OCI-LY3 (cell line): Measurements from ENCODE around the gene NFATC4.

ENCODE experiments used
- H2AFZ ChIP-seq: fragments of 200-600, 300-600 bp; shearing (Covaris generic); 2 replicates; pipeline ENCODE4 v1.6.0; 2014; ENCODE audit warnings: antibody characterized with exemption, low read depth, low read length
- H3K27ac ChIP-seq: fragments of 200-600, 300-600 bp; sonication (generic); 2 replicates; pipeline ENCODE4 v1.5.1; 2014; ENCODE audit warnings: mild to moderate bottlenecking, low read length, moderate library complexity, mixed read lengths
- H3K27me3 ChIP-seq: fragments of 200-600, 300-600 bp; sonication (generic); 2 replicates; pipeline ENCODE4 v1.6.1; 2014; ENCODE audit warnings: low read depth, low read length, mixed read lengths
- H3K36me3 ChIP-seq: fragments of 200-600, 300-600 bp; sonication (generic); replicated peaks from 2 replicates; pipeline ENCODE3; 2014; ENCODE audit warnings: low read depth, low read length, mixed read lengths
- H3K4me1 ChIP-seq: fragments of 300-600, 200-600 bp; sonication (generic); 2 replicates; pipeline ENCODE4 v1.6.1; 2014; ENCODE audit warnings: low read length, mixed read lengths
- H3K4me2 ChIP-seq: fragments of 200-600, 300-600 bp; sonication (generic); 2 replicates; pipeline ENCODE4 v1.6.1; 2014; ENCODE audit warnings: low read length, mixed read lengths
- H3K4me3 ChIP-seq: fragments of 300-600, 200-600 bp; sonication (generic); 2 replicates; pipeline ENCODE4 v1.5.1; 2014; ENCODE audit warnings: antibody characterized with exemption, mild to moderate bottlenecking, low read length, moderate library complexity
- H3K79me2 ChIP-seq: fragments of 300-600, 200-600 bp; shearing (Covaris generic); 2 replicates; pipeline ENCODE4 v1.6.1; 2014; ENCODE audit warnings: mild to moderate bottlenecking, low read length, mixed read lengths
- H3K9ac ChIP-seq: fragments of 300-600, 200-600 bp; shearing (Covaris generic); 2 replicates; pipeline ENCODE4 v1.6.0; 2014; ENCODE audit warnings: mild to moderate bottlenecking, low read length, moderate library complexity
- H3K9me3 ChIP-seq: fragments of 200-600, 300-600 bp; shearing (Covaris generic); 2 replicates; pipeline ENCODE4 v1.6.1; 2014; ENCODE audit warnings: low read length, mixed read lengths; ENCODE audit not compliant: insufficient read depth
- H4K20me1 ChIP-seq: fragments of 200-600, 300-600 bp; sonication (generic); 2 replicates; pipeline ENCODE4 v1.6.1; 2016; ENCODE audit warnings: low read length, mixed read lengths; ENCODE audit not compliant: insufficient read depth
- EZH2phosphoT487 ChIP-seq: fragments of 200-600 bp; shearing (Covaris generic); IDR thresholded peaks from 2 replicates; pipeline ENCODE4 v1.6.1; 2018; ENCODE audit warnings: antibody characterized with exemption, mixed run types, low read depth
- TF ChIP-seq, protein P1 (sequence below): fragments of 200-600, 300-600 bp; sonication (generic); IDR thresholded peaks from 2 replicates; pipeline ENCODE4 v1.5.1; 2014; ENCODE audit warnings: antibody characterized with exemption, low read length, low read depth

The NFATC4 gene

DNA sequence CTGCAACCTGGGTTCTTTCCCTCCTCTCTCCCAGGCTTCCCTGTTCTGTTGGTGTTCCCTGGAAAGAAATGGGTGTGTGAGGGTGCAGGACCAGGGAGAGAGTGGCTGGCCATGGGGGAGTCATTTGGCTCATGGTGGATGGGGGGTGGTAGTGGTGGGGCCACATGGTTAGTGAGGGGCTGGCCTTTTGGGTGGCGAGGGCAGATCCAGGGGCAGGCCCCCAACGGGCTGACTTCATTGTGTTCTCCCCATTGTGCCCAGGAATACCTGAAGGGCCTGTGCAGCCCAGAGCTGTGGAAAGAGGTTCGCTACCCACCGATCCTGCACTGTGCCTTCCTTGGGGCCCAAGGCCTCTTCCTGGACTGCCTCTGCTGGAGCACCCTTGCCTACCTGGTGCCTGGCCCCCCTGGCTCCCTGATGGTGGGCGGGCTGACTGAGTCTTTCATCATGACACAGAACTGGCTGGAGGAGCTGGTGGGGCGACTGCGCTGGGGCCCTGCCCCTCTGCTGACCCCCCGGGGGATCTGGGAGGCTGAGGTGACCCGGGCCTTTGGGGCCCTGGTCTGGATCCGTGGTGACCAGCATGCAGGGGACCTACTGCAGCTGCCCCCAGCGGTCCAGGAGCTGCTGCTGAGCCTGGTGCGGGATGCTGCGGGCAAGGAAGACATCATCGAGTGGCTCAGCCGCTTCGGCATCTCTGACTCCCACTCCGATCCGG, 39.8 kb downstream of the NFATC4 start:
- Histone ChIP-seq H3K9ac (no peak overlapping the region), H3K79me2 (no peaks in the 10 kb centered on the region), H3K9me3 (no peaks in the 10 kb centered on the region), H3K4me2 (no peak overlapping the region), H3K27me3 (peaks cover 25% of the 10 kb centered on the region), H3K27ac (no peak overlapping the region), H3K4me3 (no peak overlapping the region), H3K36me3 (no peaks in the 10 kb centered on the region), H2AFZ (no peak overlapping the region), H4K20me1 (no peaks in the 10 kb centered on the region), H3K4me1 (no peaks in the 10 kb centered on the region)
- TF ChIP-seq EZH2phosphoT487 = no peak
- TF ChIP-seq, protein P1, sequence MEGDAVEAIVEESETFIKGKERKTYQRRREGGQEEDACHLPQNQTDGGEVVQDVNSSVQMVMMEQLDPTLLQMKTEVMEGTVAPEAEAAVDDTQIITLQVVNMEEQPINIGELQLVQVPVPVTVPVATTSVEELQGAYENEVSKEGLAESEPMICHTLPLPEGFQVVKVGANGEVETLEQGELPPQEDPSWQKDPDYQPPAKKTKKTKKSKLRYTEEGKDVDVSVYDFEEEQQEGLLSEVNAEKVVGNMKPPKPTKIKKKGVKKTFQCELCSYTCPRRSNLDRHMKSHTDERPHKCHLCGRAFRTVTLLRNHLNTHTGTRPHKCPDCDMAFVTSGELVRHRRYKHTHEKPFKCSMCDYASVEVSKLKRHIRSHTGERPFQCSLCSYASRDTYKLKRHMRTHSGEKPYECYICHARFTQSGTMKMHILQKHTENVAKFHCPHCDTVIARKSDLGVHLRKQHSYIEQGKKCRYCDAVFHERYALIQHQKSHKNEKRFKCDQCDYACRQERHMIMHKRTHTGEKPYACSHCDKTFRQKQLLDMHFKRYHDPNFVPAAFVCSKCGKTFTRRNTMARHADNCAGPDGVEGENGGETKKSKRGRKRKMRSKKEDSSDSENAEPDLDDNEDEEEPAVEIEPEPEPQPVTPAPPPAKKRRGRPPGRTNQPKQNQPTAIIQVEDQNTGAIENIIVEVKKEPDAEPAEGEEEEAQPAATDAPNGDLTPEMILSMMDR = no peak

DNA sequence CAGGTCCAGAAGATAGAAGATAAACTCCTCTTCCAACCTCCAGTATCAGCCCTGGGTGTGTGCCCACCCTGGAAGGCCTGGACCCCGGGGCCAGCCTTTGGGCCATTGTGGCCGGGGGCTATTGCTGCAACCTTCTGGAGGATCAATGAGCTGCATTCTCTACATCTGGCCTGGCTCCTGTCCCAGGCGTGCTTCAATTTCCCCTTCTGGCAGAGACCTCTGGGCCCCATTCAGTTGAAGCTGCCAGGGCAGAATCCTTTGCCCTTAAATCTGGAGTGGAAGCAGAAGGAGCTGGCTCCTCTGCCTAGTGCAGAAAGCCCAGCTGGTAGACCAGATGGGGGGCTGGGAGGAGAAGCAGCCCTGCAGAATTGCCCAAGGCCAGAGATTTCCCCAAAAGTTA, 40.8 kb downstream of the NFATC4 start:
- no peak for TF ChIP-seq EZH2phosphoT487
- TF ChIP-seq, protein P1 = no peak
- no peak overlapping the region for H3K4me2 ChIP-seq
- no peaks in the 10 kb centered on the region for H3K79me2 ChIP-seq
- H3K9me3 ChIP-seq = no peaks in the 10 kb centered on the region
- no peak overlapping the region for H3K9ac ChIP-seq
- no peak overlapping the region for H3K4me3 ChIP-seq
- H3K27me3 ChIP-seq = peaks cover 16% of the 10 kb centered on the region
- no peak overlapping the region for H2AFZ ChIP-seq
- H3K27ac ChIP-seq = no peak overlapping the region
- no peaks in the 10 kb centered on the region for H3K36me3 ChIP-seq
- H3K4me1 ChIP-seq = no peaks in the 10 kb centered on the region
- H4K20me1 ChIP-seq = no peaks in the 10 kb centered on the region

DNA sequence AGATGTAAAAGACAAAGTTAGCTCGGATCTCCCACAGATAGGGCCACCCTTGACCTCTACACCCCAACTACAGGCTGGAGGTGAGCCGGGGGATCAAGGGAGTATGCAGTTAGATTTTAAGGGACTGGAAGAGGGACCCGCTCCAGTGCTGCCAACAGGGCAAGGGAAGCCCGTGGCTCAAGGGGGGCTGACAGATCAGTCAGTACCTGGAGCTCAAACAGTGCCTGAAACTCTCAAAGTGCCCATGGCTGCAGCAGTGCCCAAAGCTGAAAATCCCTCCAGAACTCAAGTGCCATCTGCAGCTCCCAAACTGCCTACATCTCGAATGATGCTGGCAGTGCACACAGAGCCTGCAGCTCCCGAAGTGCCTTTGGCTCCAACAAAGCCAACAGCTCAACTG, 41.2 kb downstream of the NFATC4 start:
- H3K4me1 ChIP-seq = no peaks in the 10 kb centered on the region

DNA sequence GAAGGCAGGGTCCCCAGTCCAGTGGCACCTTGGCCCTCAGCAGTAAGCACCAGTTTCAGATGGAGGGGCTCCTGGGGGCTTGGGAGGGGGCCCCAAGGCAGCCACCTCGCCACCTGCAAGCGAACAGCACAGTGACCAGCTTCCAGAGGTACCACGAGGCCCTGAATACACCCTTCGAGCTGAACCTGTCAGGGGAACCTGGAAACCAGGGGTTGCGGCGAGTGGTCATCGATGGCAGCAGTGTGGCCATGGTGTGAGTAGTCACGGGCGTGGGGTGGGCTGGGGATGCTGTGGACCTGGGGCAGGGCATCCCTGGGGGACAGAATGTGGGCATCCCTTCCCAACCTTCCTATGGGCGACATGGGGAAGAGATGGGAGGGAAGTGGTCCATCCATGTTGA, 42.0 kb downstream of the NFATC4 start:
- H3K36me3 ChIP-seq = no peaks in the 10 kb centered on the region
- no peaks in the 10 kb centered on the region for H4K20me1 ChIP-seq
- no peak overlapping the region for H3K4me2 ChIP-seq
- no peak overlapping the region for H3K4me3 ChIP-seq
- no peak overlapping the region for H2AFZ ChIP-seq
- no peaks in the 10 kb centered on the region for H3K79me2 ChIP-seq
- no peaks in the 10 kb centered on the region for H3K4me1 ChIP-seq
- no peak overlapping the region for H3K27ac ChIP-seq
- H3K27me3 ChIP-seq = peaks cover 8% of the 10 kb centered on the region
- H3K9me3 ChIP-seq = no peaks in the 10 kb centered on the region
- no peak overlapping the region for H3K9ac ChIP-seq
- TF ChIP-seq EZH2phosphoT487 = no peak
- TF ChIP-seq, protein P1 = no peak

More for the DNA sequence above, 41.2 kb downstream of the NFATC4 start:
- no peaks in the 10 kb centered on the region for H3K9me3 ChIP-seq
- H3K36me3 ChIP-seq = no peaks in the 10 kb centered on the region
- no peaks in the 10 kb centered on the region for H4K20me1 ChIP-seq
- no peaks in the 10 kb centered on the region for H3K79me2 ChIP-seq
- H3K27ac ChIP-seq = no peak overlapping the region
- peaks cover 14% of the 10 kb centered on the region for H3K27me3 ChIP-seq
- no peak for TF ChIP-seq EZH2phosphoT487
- TF ChIP-seq, protein P1 = no peak
- no peak overlapping the region for H3K4me3 ChIP-seq
- no peak overlapping the region for H3K9ac ChIP-seq
- H3K4me2 ChIP-seq = no peak overlapping the region
- no peak overlapping the region for H2AFZ ChIP-seq
